PC-3 (cell line): Measurements from ENCODE around the gene HHAT.

Experiments
- EZH2 ChIP-seq: fragments of 300-600 bp; sonication (generic); IDR thresholded peaks from one replicate; pipeline ENCODE4 v1.6.1; 2017; ENCODE audit warnings: antibody characterized with exemption, mild to moderate bottlenecking, low read length; ENCODE audit not compliant: unreplicated experiment
- EZH2phosphoT487 ChIP-seq: fragments of 300-600 bp; sonication (generic); IDR thresholded peaks from 2 replicates; pipeline ENCODE4 v1.6.1; 2018; ENCODE audit warnings: mild to moderate bottlenecking, antibody characterized with exemption, low read length, borderline replicate concordance
- TF ChIP-seq, protein P1 (sequence below): fragments of 300-600 bp; sonication (generic); conservative IDR thresholded peaks from 2 replicates; pipeline ENCODE4 v1.5.1; 2017; ENCODE audit warnings: antibody characterized with exemption, low read depth, mild to moderate bottlenecking, low read length

GRCh38 chr1:210654176-210654981, 325.7 kb downstream of the HHAT start:
- TF ChIP-seq EZH2phosphoT487 (no peak), EZH2 (no peak)
- TF ChIP-seq, protein P1, sequence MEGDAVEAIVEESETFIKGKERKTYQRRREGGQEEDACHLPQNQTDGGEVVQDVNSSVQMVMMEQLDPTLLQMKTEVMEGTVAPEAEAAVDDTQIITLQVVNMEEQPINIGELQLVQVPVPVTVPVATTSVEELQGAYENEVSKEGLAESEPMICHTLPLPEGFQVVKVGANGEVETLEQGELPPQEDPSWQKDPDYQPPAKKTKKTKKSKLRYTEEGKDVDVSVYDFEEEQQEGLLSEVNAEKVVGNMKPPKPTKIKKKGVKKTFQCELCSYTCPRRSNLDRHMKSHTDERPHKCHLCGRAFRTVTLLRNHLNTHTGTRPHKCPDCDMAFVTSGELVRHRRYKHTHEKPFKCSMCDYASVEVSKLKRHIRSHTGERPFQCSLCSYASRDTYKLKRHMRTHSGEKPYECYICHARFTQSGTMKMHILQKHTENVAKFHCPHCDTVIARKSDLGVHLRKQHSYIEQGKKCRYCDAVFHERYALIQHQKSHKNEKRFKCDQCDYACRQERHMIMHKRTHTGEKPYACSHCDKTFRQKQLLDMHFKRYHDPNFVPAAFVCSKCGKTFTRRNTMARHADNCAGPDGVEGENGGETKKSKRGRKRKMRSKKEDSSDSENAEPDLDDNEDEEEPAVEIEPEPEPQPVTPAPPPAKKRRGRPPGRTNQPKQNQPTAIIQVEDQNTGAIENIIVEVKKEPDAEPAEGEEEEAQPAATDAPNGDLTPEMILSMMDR: no peak
